Psoas muscle (tissue), 8 donors: ENCODE measurements around the gene RXFP4. TPM values are rescaled to one million over a fixed set of nuclear protein-coding genes. Genes with fewer than 3 reads are reported as not detected.
"Not testable (repeated sequence)": the region's sequence is repeated elsewhere in the genome, so short reads cannot be mapped to it uniquely, and the experiment has no call there.

ENCODE experiments used
- ATAC-seq, 4 donors: fragments of 200-7000 bp; cut with Tn5 transposase; one replicate each; pipeline ENCODE4 v1.9.1; 2020; ENCODE audit warnings: moderate library complexity in 3 of 4, mild to moderate bottlenecking in 2 of 4
- DNase-seq, 2 donors: peaks; one replicate each; pipeline ENCODE4 v3.0.0-alpha.2; 2020
- H3K27ac ChIP-seq: fragments of 200-600 bp; one replicate; pipeline ENCODE4 v1.8.0; 2022
- H3K27me3 ChIP-seq, 3 donors: fragments of 200-600 bp in 1 of 3; one replicate each; pipeline versions ENCODE4 v1.6.1 to v1.8.0; 2013 to 2022; ENCODE audit warnings: low read length in 2 of 3, mild to moderate bottlenecking in 2 of 3, moderate library complexity in 1 of 3; ENCODE audit not compliant: insufficient read depth in 3 of 3
- H3K36me3 ChIP-seq, 2 donors: fragments of 200-600 bp in 1 of 2; one replicate each; pipeline versions ENCODE4 v1.6.1 to v1.8.0; 2013 to 2022; ENCODE audit warnings: low read depth in 1 of 2, mild to moderate bottlenecking in 1 of 2, moderate library complexity in 1 of 2; ENCODE audit not compliant: insufficient read depth in 1 of 2
- H3K4me1 ChIP-seq: fragments of 200-600 bp; one replicate; pipeline ENCODE4 v1.8.0; 2022
- H3K4me3 ChIP-seq: fragments of 200-600 bp; one replicate; pipeline ENCODE4 v1.8.0; 2022; ENCODE audit warnings: mild to moderate bottlenecking
- H3K9me3 ChIP-seq: fragments of 200-600 bp; one replicate; pipeline ENCODE4 v1.8.0; 2022
- WGBS, 3 donors: extraction: QIAGEN DNeasy Blood & Tissue Kit; methylation state at CpG; one replicate each; pipeline versions ENCODE4 v1.1.6 to v1.1.7; 2013; 5-methylcytosine and 5-hydroxymethylcytosine counted together
- intact Hi-C, 2 donors: fragments of 100-400 bp; cut with DNase I; formaldehyde crosslinking; loops; one replicate each; pipeline versions ENCODE4 v1.11.0 to v1.14.2; 2022
- polyA plus RNA-seq, 3 donors: library from polyadenylated mRNA; stranded (reverse); fragments of 200-250 nt; gene quantifications; one replicate each; pipeline ENCODE4 v1.2.3, GENCODE V29; 2013
- total RNA-seq, 4 donors: library from RNA; stranded (reverse); fragmentation: NEBNext Ultra II Directional in 2 of 4; extraction: Animal tissue kit (Norgen Biotek cat#: 25700) in 2 of 4; gene quantifications; one replicate each; pipeline versions ENCODE4 v1.2.1 to v1.2.4, GENCODE V29; 2021 to 2023
- TF ChIP-seq, protein P1 (sequence below): fragments of 200-600 bp; IDR thresholded peaks from one replicate; pipeline ENCODE4 v1.8.0; 2022; ENCODE audit warnings: antibody characterized with exemption
- donor health status: healthy with polysubstance abuse.
- donor health status: DM: no; HTN: no; CAD: no; lungs with moderate emphysema.
- donor health status: Bipolar disorder and iron deficiency.
- donor health status: healthy.
- donor health status: DM: yes; HTN: yes; CAD: no.
- donor health status: DM: no; HTN: no; CAD: no.
- donor health status: DM: no; HTN: no; CAD: no.
- donor health status: DM: yes; HTN: yes; CAD: no.

The RXFP4 gene
- total and polyA plus RNA-seq, 7 donors = not detected

- intact Hi-C loops = loop anchor here in 1 of 2 donors (10.0 kb wide), 2 partner anchors 151 to 261 kb away; no protein-coding TSS in a partner anchor
- no peak overlapping the region for H3K27ac ChIP-seq
- H3K4me1 ChIP-seq = peaks cover 5% of the 10 kb centered on the region
- no peak overlapping the region for H3K4me3 ChIP-seq
- TF ChIP-seq, protein P1, sequence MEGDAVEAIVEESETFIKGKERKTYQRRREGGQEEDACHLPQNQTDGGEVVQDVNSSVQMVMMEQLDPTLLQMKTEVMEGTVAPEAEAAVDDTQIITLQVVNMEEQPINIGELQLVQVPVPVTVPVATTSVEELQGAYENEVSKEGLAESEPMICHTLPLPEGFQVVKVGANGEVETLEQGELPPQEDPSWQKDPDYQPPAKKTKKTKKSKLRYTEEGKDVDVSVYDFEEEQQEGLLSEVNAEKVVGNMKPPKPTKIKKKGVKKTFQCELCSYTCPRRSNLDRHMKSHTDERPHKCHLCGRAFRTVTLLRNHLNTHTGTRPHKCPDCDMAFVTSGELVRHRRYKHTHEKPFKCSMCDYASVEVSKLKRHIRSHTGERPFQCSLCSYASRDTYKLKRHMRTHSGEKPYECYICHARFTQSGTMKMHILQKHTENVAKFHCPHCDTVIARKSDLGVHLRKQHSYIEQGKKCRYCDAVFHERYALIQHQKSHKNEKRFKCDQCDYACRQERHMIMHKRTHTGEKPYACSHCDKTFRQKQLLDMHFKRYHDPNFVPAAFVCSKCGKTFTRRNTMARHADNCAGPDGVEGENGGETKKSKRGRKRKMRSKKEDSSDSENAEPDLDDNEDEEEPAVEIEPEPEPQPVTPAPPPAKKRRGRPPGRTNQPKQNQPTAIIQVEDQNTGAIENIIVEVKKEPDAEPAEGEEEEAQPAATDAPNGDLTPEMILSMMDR = no peak
- 92 to 98% (median 93%) methylated on average over 2 of the region's 2 CpGs for WGBS, 3 donors
- H3K9me3 ChIP-seq = no peaks in the 10 kb centered on the region
- H3K36me3 ChIP-seq = peaks cover 25 to 99% of the 10 kb centered on the region in 2 donors
- no peak for DNase-seq
- ATAC-seq = no peak
- H3K27me3 ChIP-seq = no peaks in the 10 kb centered on the region
Observed at GRCh38 chr1:155925506-155925905, 15.9 kb upstream of the RXFP4 start.

GRCh38 chr1:155929057-155929456 is 12.4 kb upstream of the RXFP4 start:
- H3K4me1 ChIP-seq = peaks cover 36% of the 10 kb centered on the region
- WGBS, 3 donors = 64 to 77% (median 64%) methylated on average over 5 of the region's 5 CpGs

GRCh38 chr1:155930725-155931124 is 10.7 kb upstream of the RXFP4 start:
- WGBS, 3 donors = 63 to 76% (median 66%) methylated on average over 10 of the region's 10 CpGs
- ATAC-seq, DNase-seq, H3K9me3 ChIP-seq, H3K27me3 ChIP-seq, intact Hi-C loops: not testable (repeated sequence)
- Histone ChIP-seq H3K4me1 (peaks cover 36% of the 10 kb centered on the region), H3K4me3 (peak overlapping the region; percentile 83), H3K36me3 (peaks cover 11 to 80% of the 10 kb centered on the region in 2 donors), H3K27ac (peak overlapping the region; percentile 44)

More at GRCh38 chr1:155929057-155929456, 12.4 kb upstream of the RXFP4 start:
- Histone ChIP-seq H3K4me3 (no peak overlapping the region), H3K36me3 (peaks cover 16 to 97% of the 10 kb centered on the region in 2 donors), H3K27ac (no peak overlapping the region), H3K27me3 (no peaks in the 10 kb centered on the region), H3K9me3 (no peaks in the 10 kb centered on the region)
- DNase-seq (no peak), ATAC-seq (no peak)
- TF ChIP-seq, protein P1 = no peak
- intact Hi-C loops = loop anchor here in 1 of 2 donors (10.0 kb wide), 2 partner anchors 154 to 264 kb away; no protein-coding TSS in a partner anchor

DNA sequence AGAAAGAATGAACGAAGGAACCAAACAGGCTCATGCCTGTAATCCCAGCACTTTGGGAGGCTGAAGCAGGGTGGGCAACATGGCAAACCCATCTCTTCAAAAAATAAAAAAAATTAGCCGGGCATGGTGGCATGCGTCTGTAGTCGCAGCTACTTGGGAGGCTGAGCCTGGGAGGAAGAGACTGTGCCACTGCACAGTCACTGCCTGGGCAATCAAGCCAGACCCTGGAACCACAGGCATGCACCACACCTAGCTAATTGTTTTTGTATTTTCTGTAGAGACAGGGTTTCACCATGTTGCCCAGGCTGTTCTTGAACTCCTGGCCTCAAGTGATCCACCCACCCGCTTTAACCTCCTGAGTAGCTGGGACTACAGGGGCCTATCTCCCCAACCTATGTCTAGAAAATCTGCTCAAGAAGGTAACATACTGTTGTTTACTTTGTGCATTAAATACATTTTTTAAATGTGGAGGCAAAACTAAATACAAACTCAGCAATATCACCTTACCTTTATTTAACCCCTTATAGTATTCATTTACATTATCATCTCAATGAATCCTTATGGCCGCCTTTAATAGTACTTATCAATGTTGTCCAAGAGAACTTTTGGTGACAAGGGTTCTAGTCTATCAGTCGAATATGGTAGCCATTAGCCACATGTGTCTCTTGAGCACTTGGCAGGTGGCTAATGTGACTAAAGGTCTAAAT is 10.0 kb upstream of the RXFP4 start:
- TF ChIP-seq, protein P1 = no peak
- H3K27ac ChIP-seq = no peak overlapping the region
- H3K9me3 ChIP-seq = no peaks in the 10 kb centered on the region
- peak overlapping the region; percentile 83 for H3K4me3 ChIP-seq
- WGBS, 3 donors = 59 to 68% (median 64%) methylated on average over 7 of the region's 7 CpGs
- intact Hi-C loops = no loop called here
- H3K27me3 ChIP-seq = no peaks in the 10 kb centered on the region
- DNase-seq (no peak), ATAC-seq (no peak)
- peaks cover 36% of the 10 kb centered on the region for H3K4me1 ChIP-seq
- peaks cover 8 to 72% of the 10 kb centered on the region in 2 donors for H3K36me3 ChIP-seq

DNA sequence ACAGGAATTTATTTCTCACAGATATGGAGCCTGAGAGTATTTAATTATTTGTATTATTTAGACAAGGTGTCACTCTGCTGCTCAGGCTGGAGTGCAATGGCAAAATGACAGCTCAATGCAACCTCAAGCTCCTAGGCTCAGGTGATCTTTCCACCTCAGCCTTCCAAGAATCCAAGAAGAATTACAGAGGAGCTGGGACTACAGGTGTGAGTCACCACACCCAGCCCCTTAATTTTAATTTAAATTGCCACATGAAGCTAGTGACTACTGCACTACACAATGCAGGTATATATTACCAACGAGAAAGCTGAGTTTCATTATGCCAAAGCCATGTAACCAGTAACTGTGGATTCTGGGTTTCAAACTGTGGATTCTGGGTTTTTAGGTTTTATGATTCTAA is 9.4 kb upstream of the RXFP4 start:
- ATAC-seq (no peak), DNase-seq (no peak)
- H3K27me3 ChIP-seq = no peaks in the 10 kb centered on the region
- intact Hi-C loops = no loop called here
- no peaks in the 10 kb centered on the region for H3K9me3 ChIP-seq
- peaks cover 8 to 67% of the 10 kb centered on the region in 2 donors for H3K36me3 ChIP-seq
- H3K4me3 ChIP-seq = peak overlapping the region; percentile 83
- TF ChIP-seq, protein P1 = no peak
- 38 to 50% (median 47%) methylated on average over 1 of the region's 1 CpG for WGBS, 3 donors
- H3K27ac ChIP-seq = no peak overlapping the region
- H3K4me1 ChIP-seq = peaks cover 36% of the 10 kb centered on the region
